ENCODE measurements around the gene STRA8. TPM values are rescaled to one million over a fixed set of nuclear protein-coding genes. Genes with fewer than 3 reads are reported as not detected.

STRA8 gene, protein sequence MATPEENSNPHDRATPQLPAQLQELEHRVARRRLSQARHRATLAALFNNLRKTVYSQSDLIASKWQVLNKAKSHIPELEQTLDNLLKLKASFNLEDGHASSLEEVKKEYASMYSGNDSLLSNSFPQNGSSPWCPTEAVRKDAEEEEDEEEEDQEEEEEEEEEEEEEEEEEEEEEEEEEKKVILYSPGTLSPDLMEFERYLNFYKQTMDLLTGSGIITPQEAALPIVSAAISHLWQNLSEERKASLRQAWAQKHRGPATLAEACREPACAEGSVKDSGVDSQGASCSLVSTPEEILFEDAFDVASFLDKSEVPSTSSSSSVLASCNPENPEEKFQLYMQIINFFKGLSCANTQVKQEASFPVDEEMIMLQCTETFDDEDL
- not detected for total RNA-seq

DNA sequence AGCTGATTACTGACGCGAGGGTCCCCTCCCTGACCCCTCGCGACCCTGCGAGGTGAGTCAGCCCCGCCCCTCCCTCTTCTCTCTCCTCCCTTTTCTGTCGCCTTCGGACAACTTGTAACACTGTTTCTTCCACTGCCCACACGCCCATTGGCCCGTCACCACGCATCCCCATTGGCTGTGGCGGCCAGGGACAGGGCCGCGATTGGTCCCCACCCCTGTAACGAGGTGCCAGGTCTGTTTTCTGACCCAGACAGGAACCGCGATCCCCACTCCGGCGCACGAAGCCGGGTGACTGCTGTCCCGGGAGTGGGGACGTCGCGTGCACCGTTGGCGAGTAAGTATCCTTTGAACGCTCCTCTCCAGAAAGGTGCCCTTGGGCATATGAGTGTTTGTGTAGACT lies at the start of gene STRA8:
Gene STRA8 (plus strand): TSS at position 269 of the 400 bp plus-strand sequence. CDS start 6,687 bp downstream, outside the sequence.
- DNase-seq = no peak

GRCh38 chr7:135184254-135184841 lies 49.3 kb upstream of the STRA8 start:
- DNase-seq = no peak

DNA sequence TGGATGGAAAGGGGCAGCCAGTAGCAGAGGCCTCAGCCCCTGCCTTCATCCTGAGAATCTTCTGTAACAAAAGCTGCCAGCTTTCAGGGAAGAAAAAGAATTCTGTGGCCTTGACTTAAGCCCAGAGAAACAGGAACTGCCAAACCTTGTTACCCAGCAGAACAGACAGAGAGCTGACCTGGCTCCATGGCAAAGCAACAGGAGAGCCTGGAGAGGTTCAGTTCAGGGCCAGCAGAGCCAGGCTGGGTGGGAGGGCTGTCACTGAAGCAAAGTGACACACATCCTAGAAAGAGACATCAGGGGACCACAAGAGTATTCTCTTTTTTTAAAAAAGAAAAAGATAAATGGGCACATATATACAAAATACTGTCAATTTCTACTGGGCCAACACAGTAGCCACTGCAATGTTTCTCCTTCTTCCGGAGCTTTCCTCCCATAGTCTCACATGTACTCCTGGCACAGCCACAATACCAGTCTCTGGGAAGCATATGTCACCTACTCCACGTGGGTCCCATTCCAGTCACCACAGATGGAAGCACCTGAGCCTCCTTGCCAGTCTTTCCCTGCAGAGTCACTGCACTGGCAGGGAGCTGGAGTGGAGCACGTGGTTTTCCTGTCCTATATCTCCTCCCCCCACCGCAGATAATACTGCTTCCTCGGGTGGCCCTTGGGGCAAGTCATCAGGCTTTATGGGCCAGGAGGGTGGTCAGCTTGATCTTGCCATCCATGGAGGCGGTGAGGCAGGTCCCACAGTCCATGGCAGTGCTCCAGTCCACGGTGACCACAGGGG lies 48.0 kb upstream of the STRA8 start:
- no peak for DNase-seq

GRCh38 chr7:135186261-135186540 lies 47.4 kb upstream of the STRA8 start:
- no peak for DNase-seq

- no peak for DNase-seq
Measured at GRCh38 chr7:135186841-135187253, 46.8 kb upstream of the STRA8 start.

- DNase-seq = no peak
Measured at GRCh38 chr7:135188298-135188984, 45.2 kb upstream of the STRA8 start.

GRCh38 chr7:135189221-135189662 lies 44.4 kb upstream of the STRA8 start:
- DNase-seq = no peak

- no peak for DNase-seq
Measured at GRCh38 chr7:135189961-135190360, 43.7 kb upstream of the STRA8 start.

DNA sequence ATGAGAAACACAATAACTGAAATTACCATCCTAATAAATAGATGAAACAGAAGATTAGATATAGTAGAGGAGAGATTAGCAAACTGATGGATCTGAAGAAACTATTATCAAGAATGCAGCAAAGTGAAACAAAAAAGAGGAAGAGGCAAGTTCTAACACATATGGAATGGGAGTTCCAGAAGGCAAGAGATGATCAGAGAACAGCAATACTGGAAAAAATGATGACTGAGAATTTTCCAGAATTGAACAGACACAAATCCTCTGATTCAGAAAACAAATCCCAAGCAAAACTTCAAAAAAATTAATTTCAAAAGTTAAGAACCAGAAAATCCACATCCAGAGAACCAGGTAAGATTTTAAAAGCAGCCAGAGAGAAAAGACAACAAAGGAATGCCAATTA lies 42.9 kb upstream of the STRA8 start:
- no peak for DNase-seq

DNA sequence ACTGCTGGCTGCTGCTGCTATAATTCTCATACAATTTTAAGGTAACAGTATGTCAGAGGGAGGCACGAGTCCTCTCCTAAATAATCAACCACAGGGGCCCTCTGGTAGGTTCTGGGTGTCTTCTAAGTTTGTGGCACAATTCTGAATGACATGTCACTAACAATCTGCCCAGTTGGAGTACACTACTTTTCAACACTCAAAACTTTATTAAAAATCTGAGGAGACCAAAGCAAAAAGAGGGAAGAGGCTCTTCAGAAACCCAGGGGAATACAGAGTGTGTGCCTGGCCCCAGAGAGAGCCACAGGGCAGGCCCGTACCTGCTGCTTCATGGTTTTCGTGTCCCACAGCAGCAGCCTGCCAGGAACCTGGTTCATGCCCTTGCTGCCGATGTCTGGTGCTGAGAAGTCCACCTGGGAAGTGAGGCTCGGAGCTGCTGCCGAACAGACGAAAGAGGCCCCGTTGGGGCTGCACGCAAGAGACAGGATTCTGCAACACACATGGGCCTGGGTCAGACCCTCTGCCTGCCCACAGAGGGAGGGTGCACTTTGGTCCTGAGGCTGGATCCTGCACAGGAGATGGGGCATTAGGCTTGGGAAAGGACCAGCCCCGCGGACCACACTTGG lies 40.6 kb upstream of the STRA8 start:
- no peak for DNase-seq

GRCh38 chr7:135193615-135194081 lies 40.0 kb upstream of the STRA8 start:
- no peak for DNase-seq

- no peak for DNase-seq
Measured at GRCh38 chr7:135194494-135195095, 39.0 kb upstream of the STRA8 start.

DNA sequence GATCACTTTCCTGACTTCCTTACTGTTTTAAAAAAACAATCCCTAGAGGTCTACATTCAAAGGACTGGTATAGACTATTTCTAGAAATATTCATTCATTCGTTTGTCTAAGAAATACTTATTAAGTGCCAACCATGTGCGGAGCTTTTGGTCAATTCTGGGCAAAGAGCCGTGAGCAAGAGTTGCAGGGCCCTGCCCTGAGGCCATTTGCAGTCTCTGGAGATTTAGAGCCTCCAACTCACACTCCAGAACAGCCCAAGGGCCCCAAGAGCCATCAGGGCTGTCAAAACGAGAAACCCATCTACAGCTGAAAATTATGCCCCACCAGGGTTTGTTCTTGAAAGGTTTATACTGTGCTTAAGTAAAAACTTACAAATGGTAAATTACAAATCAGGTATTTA lies 38.5 kb upstream of the STRA8 start:
- no peak for DNase-seq

DNA sequence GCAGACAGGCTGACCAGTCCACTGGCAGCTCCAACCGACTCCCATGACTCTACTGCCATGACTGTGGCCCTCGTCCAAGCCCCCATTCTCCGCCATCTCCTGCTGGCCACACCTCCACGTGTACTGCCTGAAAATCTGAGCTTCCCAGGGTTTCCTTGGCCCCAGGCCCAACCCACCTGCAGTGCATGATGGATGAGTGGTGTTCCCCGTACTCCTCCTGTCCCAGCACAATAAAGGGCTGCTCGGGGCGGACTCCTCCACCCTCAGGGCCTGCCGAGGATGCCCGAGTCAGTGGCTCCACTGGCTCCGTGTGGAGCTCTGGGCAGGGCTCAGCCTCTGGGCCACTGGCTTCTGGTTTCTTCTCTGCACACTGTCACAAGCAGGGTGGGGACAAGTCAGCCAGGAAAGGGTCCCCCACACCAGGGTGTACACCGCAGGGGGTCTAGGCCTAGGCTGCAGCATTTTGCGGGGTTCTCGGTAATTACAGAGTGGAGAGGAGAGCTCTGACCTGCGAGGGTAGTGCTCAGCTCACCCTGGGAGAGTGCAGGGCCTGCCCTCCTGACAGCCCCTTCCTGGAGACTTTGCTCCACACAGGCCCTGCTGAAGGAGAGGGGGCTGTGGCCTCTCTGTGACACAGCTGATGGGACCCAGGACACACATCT lies 37.5 kb upstream of the STRA8 start:
- no peak for DNase-seq

GRCh38 chr7:135197343-135197742 lies 36.3 kb upstream of the STRA8 start:
- DNase-seq = no peak

DNA sequence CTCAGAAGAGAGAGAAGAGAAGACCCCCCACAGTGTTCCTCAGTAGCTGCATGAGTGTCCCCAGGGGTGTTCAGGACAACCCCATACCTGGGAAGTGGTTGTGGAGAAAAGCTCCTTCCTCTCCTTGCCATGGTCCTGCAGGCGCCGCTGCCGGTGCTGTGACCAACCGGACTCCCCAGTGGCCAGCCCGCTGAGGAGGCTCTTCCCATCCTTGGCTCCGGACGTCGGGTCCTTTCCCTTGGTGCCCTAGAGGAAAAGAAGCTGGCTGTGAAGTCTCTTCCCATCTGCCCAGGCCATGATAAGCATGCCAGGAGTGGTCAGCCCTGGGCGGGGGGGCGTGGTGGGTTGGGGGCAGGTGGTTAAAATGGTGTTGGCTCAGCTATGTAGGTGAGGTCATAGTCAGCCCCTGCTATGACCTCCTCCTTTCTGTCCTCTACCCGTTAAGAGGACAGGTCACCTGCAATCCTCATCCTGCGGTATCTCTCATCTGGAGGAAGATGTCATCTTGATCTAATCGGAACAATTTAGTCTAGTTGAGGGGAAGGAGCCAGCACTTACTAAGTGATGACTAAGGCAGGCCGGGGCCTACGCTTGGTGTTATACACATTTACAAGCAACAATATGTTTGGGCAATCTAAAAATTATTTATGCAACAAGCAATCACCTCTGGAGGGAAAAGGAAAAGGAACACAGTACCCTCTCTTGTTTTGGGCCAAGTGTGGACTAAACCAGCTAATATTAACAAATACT lies 35.6 kb upstream of the STRA8 start:
- no peak for DNase-seq

DNA sequence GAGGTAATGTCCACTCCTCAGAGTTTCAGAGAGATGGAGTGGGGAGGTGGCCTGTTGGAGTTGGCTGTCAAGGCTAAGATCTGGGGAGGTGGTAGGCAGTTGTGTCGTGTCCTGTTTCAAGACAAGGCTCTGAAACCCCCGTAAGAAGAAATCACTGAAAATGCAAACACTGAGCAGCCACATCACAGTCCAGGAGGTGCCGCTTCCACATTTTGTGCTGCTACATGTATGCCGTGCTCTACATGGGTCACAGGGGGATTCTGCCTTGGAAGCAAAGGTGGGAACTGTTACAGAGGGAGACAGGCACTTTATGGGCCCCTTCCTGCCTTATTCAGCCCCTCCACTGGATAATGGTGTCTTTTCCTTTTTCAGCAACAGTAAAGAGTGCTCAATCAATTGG lies 34.2 kb upstream of the STRA8 start:
- DNase-seq = no peak

GRCh38 chr7:135200821-135201331 lies 32.8 kb upstream of the STRA8 start:
- DNase-seq = no peak

DNA sequence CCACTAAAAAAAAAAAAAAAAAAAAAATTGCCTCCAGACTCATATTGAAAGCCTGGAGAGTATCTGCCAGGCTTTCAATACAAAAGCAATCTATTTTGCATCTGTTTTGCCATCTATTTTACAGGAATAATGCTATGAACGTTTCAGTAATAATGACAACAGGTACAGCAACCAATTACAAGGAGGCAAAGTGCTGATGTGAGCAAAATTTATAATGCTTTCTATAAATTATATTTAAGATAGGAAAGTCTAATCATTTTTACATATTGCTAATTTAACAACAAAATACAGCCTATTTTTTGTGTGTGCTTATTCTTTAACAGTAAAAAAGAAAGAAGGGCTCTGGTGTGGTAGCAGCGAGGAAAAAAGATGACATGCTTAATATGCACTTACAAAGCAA lies 32.3 kb upstream of the STRA8 start:
- DNase-seq = no peak

DNA sequence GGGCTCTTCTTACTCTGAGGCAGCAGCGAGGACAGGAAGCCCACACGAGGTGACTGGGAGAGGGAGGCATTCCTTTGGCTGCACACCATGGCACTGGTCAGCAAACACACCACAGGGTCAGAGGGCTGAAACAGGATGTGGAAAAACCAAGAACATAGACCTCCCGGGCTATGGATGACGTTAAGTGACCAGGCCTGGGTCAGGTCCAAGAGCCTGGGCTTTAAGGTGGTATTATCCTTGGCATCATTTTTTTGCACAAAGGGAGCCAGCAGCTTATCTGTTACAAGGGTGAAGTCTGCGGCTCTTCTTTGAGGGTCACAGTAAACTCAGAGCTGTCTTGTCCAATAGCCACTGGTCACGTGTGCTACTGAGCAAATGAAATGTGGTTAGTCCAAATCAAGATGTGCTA lies 29.3 kb upstream of the STRA8 start:
- DNase-seq = no peak

All from skin of body (tissue), 2 donors.